ENCODE data around the gene PIF1.

PIF1 gene

DNA sequence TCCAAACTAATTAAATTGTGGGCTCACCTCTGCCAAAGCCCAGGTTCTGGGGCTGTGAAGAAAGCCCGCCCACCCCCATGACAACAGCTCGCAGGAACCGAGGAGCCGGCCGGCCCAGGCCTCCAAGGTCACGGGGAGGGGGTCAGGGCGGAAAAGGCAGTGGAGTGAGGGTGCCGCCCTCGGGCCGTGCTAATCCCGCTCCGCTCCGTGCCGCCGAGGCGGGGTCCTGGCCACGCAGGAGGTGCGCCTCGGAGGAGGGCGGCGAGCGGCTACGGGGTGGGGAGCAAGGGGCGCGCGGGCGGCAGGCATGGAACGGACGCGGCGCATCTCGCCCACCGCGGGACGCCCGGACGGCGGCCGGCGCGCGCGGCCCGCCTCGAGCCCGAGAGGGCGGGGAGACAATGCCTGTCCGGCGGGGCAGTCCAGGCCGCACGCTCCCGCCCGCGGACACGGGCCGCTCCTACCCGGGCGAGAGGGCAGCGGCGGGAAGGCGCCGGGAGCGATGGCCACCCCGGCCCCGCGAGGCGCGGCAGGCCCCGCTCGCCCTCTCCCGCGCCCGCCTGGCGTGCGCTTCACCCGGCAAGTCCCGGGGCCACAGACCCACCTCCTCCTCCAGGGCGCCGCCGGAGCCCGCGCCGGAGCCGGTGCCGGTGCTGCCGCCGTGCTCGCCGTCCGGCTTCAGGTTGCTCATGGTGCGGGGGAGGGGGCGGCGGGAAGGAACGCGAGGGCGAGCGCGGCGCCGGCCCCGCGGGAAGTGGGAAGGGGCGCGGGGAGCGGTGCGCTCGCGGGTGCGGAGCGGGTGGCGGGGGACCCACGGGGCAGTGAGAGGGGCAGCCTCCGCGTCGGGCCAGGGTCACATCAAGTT, 50.6 kb downstream of the PIF1 start:
- no peak for DNase-seq

DNA sequence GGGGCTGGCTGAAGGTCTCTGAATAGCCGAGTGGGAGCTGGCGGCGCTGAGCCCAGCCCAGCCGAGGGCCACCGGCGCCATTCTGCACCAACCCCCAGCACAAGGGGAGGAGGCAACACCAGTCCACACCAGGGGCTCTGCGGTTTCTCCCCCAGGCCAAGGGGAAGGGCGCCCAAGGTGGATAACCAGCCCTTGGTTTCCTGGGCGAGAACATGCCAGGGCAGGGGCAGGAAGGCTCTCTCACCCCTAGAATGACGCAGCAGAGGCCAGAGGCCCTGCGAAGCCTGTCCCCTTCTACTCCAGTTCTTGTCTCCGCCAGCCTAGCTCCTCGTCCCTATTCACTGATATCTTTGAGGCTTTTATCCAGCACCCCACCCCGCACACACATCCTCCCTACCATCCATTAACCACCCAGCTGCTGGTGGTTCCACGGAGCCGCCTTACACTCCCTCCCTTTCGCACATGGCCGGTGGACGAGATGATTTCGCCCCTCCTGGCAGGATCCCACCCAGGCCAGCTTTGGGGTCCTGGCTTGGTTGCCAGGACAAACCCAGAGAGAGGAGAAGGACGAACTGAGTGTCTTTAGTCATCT, 51.3 kb downstream of the PIF1 start:
- no peak for DNase-seq

DNA sequence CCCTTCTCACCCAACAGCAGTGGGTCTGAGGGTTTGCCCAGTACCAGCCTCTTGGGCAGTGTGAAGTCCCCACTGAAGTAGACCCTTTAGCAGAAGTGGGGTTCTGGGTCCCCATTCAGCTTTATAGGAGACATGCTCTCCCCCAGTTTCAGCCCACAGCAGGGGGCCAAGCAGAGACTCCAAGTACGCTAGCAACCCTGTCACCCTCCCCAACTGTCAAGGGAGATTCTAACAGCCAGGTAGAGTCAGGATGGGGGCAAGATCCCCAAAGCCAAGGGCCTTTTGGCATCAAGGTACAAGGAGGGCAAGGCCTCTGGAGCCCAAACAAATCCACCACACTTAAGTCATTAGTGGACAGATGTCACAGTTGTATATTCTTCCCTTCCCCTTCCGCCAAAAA, 51.8 kb downstream of the PIF1 start:
- no peak for DNase-seq

DNA sequence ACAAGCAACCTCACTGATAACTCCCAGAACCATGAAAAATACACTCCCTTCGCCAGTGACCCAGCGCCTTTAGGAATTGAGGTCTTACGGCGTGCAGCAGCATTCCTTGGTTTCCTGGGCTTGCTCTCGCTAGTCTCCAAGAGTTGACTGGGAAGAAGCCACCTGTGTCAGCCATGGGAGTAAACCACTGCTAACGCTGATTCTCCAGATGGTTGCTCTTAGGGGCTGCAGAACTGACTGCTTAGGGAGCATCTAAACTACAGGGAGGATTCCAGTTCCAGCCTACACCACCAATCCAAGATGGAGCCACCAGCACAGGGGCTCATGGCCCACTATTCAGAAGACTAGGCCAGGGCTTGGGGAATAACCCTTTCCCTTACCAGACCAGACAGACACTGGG, 52.5 kb downstream of the PIF1 start:
- no peak for DNase-seq

DNA sequence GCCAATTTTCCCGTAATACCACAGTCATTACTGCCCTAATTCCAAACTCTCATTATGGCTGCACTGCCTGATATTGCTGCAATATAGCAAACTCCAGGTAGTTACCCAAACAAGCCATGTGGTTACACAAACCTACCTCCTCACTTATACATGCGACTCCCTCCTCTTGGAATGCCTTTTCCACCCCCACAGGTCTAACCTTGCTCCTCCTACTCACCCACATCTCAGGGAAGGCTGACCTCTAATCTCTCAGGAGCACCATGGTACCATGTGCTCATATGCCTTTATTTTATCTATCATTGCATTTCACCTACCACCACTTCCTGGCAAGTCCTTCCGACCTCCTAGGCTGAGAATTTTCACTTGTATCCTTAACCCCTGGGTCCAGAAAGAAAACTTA, 53.0 kb downstream of the PIF1 start:
- no peak for DNase-seq

DNA sequence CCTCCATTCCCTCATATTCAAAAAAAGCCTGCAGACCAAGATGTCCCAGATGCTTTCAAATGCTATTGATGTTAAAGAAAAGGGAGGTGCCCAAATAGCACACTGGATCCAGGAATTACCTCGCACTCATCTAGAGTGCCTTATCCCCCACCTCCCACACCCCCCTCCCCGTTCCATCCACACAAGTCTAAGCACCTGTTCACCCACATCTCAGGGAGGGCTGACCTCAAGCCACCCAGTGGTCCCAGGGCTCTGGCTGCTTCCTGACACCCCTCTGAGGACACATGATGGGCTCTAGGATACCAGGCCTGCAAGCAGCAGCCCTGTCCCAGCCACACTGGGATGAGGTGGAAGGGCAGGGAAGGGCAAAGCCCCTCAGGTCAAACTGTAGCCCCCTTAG, 54.8 kb downstream of the PIF1 start:
- no peak for DNase-seq

DNA sequence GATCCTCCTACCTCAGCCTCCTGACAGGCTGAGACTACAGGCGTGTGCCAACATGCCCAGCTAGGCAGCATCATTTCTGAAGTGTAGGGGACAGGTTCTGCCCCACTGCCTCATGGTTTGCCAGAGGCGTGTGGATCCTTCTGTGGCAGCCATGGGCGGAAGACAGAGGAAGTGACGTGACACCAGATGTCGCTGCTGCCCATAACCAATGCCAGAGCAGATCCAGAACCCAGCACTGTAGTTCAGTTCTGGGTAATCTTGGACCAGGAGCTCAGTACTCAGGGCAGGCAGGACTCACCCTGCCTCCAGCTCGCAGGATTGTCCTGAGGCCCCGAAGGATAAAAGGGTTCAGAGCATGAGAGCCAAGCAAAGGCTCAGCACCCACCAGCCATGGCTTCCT, 58.2 kb downstream of the PIF1 start:
- no peak for DNase-seq

DNA sequence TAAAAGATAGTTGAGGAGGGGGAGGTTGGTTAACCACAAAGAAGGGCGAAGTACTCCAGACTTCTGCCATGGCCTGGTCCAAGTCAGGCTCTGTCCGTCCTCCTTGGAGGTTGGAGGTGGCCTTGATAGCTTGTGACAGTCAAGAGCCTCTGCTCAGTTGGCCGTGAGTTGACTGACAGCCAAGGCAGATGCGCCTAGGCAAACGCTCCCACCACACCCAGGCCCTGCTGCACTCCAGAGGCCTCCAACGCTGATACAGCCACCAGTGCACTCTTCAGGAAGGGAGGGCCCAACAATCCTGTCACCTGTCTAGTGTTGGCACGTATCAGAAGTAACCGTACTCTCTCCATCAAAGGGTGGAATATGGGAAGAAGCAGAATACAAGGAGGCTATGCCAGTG, 59.4 kb downstream of the PIF1 start:
- no peak for DNase-seq

Measured in NCI-H2081 treated with DMSO at 0.1 percent for 48 hours (cell line).